LHCN-M2 (cell line): ENCODE measurements around the gene LRRC32. TPM values are rescaled to one million over a fixed set of nuclear protein-coding genes. Genes with fewer than 3 reads are reported as not detected.
"Not testable (repeated sequence)": the region's sequence is repeated elsewhere in the genome, so short reads cannot be mapped to it uniquely, and the experiment has no call there.

Experiments
- DNase-seq: peaks from one replicate; pipeline ENCODE4 v3.0.0-alpha.2; 2012; ENCODE audit warnings: low read depth
- total RNA-seq: library from RNA; depleted of rRNA; stranded (reverse); fragments of >200 nt; gene quantifications from 2 replicates; pipeline ENCODE4 v1.2.3, GENCODE V29; 2014

The LRRC32 gene
- total RNA-seq, 1 experiment from 2014 or later = 0.06 TPM

DNA sequence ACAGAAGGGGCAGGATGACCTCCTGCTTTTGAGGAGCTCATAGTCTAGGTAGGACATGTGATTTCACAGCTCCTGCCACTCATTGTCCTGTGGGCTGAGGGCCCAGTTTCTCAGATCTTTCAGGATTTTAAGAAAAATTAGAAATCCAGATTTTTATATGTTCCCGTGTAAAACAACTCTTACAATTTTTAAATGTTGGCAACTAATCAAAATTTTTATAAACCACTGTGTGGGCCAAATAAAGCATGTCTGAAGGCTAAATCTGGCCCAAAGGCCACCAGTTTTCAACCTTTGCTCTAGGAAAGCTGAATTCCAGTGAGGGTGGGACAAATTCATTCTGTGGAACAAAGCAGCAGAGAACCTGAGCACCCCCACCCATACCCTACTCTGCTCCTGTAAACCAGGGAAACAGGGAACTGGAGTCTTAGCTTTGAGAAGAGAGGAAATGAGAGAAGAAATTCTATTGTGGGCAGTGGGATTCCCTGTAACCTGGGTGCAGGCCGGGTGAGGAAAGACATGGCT, 20.6 kb downstream of the LRRC32 start:
- DNase-seq = no peak

- DNase-seq = no peak
Measured at GRCh38 chr11:76649011-76649410, 21.5 kb downstream of the LRRC32 start.

DNA sequence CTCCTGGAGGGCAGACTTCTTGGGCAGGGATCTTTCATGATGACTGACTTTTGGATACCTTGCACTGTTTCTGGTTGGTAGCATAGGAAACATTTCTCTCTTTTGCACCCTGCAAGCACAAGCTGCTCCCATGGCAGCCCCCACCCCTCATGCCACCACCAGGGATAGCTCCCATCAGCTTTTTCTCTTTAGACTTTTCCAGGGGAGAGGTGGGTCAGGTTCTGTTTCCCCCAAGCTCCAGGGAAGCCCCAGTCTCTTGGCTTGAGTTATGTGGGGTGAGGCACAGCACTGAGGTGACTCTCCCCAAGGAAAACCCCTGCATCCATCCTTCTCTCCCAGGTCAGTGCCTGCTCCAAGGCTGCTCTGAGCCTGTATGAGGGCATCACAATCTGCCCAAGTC, 22.5 kb downstream of the LRRC32 start:
- no peak for DNase-seq

GRCh38 chr11:76646882-76647534, 23.5 kb downstream of the LRRC32 start:
- DNase-seq = no peak

- no peak for DNase-seq
Measured at GRCh38 chr11:76644591-76644990, 26.0 kb downstream of the LRRC32 start.

DNA sequence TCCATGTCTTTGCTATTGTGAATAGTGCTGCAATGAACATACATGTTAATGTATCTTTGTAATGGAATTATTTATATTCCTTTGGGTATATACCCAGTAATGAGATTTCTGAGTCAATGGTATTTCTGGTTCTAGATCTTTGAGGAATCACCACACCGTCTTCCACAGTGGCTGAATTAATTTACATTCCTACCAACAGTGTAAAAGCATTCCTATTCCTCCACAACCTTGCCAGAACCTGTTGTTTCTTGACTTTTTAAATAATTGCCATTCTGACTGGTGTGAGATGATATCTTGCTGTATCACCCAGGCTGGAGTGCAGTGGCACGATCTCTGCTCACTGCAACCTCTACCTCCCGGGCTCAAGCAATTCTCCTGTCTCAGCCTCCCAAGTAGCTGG, 26.8 kb downstream of the LRRC32 start:
- DNase-seq = not testable (repeated sequence)

GRCh38 chr11:76642341-76642740, 28.2 kb downstream of the LRRC32 start:
- DNase-seq = no peak

GRCh38 chr11:76641905-76642304, 28.6 kb downstream of the LRRC32 start:
- no peak for DNase-seq

DNA sequence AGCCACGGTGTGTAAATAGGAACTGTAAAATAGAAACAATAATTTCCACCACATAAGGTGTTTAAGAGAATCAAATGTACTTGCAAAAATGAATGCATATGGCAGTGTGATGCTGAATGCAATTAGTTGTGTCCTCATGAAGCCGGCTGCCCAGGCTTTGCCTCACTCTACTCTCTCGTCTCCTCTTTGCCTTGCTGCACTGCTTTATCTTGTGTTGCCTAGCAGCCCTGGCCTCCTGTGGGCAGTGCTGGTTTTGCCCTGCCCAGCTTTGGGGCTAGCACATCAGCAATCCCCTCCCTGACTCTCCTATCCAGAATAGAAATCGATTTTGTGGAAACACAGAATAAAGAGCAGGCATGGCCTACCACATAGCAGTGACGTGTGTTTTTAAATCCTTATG, 30.0 kb downstream of the LRRC32 start:
- no peak for DNase-seq

DNA sequence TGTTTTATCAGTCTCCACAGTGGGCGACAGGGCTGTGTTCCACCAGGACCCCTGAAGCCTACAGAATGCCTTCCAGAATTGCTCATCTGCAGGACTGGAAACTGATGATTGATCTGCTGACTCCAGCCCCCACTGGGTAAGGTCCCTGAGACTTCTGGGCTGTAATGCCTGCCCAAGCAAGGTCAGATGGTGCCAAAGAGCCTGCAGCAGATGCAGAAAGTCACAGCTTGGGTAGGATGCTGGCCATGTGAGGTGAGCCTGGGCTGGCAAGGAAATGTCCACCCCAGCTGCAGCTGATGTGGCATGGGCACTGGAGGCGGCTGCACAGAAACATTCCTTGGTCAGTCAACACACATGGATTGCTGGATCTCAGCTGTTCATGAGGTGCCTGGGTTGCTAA, 30.9 kb downstream of the LRRC32 start:
- DNase-seq = no peak

DNA sequence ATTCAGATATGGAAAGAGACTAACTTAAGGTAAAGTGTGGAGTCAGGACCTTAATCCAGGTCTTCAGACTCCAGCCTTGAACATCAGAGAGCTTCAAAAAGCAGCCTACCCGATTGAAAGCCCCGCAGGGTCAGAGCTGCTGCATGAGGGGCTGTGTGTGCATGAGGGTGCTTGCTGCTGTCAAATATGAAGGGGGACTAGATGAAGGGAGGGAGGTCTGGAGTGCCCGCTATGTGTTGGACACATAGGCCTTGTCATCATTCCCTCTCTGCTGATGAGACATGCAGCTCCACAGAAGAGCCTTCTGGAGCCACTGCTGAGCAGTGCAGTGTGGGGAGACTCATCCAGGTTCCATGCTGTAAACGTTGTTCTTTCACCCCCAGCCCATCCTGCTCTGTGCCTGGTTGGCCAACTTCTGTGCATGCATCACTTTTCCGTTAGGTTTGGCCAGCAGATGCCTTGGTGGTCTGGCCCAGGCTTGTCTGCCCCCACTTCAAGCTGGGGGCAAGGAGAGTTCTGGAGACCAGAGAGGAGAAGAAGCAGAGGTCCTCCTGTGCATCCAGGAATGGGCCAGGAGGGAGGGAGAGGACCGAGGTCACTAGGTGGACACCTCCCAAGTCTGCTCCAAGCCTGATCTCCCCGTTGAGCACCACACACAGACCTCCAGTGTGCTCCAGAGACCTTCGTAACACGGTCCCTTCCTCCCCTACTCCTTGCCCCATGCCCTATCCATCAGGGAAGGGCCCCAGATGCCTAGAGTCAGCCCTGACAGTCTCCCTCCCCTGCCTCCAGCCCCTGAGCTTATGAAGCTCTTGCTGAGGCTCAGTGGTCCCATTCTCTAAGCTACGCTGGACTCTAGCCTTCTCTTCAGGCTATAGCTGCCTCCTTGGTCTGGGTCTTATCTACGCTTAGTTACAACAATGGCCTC, 32.0 kb downstream of the LRRC32 start:
- no peak for DNase-seq

DNA sequence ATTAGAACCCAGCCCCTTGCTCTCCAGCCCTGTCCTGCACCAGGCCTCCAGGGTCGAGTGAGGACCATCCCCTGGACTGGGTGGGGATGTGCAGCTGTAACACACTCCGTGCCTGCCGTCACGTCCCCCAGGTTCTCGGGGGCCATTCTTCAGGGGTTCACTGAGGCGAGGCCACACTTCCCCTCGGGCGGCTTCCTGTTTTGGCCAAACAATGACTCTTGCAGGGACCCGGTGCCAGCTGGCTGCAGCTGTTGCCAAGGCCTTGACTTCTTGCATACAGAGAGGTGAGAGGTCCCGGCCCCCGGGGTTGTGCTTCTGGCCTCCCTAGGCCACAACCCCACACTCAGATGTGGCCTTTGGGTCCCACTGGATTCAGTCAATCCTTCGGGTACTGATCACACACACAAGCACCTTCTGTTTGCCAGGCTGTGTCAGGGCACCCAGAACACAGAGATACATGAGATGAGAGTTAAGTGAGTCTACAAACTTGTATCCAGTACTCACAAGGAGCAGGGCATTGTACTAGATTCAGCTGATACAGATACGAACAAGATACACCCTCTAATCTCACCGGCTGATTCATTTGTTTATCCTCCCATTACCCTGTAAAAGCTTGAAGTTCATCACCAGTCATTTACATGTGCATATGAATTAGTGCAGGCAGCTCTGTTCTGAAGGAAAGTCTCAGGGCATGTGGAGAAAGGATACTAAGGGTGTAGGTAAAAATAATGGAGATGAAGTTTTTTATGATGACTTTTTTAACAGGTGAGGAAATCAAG, 32.9 kb downstream of the LRRC32 start:
- DNase-seq = no peak

DNA sequence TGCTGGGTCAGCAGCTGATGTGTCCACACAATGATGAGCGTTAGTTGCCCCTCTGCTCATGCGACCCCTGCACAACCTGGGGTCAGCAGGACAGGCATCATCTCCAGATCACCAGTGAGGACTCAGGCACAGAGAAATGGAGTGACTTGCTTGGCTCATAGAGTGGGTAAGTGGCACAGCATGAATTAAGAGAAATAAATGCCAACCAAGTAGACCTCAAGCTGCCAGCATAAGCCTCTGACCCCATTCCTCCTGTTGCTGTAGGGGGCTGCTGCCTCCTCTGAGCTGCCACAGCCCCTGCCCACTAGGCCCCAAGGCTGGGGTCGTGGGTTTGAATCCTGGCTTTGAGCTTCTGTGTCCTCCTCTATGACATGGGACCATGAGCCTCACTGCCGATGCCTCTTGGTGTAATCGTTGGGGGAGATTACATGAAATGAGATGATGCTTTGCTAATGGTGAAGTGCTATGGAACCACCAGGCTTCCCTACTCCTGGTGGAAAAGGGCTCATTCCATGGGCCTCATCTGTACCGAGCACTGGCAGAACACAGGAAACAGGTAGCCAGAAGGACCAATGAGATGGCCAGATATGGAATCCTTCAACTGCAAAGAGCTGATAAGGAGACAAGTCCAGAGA, 33.6 kb downstream of the LRRC32 start:
- DNase-seq = no peak

GRCh38 chr11:76635991-76636738, 34.4 kb downstream of the LRRC32 start:
- DNase-seq = no peak

DNA sequence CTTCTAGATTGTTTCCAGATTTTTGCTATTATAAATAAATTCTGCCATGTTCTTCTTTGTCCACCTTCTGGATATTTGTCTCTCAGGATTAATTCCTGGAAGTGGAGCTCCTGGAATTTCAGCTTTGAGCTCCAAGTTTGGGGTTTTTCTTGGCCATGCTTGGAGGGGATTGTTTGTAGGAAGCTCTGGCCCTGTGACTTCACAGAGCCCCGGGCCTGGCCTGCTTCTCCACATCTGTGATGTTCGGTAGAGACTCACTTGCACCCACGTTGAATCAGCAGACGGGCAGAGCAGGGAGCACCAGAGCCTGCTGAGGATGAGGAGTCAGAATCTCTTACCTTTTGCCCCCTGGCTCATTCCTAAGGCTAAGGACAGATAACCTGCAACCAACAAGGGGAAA, 35.7 kb downstream of the LRRC32 start:
- DNase-seq = no peak

- DNase-seq = no peak
Measured at GRCh38 chr11:76632492-76632891, 38.1 kb downstream of the LRRC32 start.

GRCh38 chr11:76631566-76632308, 38.8 kb downstream of the LRRC32 start:
- no peak for DNase-seq

DNA sequence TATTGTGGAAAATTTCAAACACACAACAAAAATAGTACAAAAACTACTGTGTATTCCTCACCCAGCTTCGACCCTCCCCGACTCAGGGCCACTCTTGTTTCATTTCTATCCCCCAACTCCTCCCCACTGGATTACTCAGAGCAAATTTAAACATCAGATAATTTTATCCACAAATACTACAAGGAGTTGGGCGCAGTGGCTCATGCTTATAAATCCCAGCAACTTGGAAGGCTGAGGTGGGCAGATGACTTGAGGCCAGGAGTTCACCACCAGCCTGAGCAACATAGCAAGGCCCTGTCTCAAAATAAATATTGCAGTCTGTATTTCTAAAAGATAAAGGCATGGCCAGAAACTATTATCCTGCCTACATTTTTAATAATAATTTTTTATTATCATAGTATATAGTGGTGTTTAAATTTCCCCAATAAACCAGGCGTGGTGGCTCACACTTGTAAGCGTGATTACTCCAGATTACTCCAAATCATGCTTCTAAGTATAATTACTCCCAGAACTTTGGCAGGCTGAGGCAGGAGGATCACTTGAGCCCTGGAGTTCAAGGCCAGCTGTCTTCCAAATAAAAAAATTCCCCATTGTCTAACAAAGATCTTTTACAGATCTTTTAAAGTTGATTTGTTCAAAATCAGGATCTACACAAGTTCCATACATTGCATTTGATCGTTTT, 39.8 kb downstream of the LRRC32 start:
- no peak for DNase-seq

DNA sequence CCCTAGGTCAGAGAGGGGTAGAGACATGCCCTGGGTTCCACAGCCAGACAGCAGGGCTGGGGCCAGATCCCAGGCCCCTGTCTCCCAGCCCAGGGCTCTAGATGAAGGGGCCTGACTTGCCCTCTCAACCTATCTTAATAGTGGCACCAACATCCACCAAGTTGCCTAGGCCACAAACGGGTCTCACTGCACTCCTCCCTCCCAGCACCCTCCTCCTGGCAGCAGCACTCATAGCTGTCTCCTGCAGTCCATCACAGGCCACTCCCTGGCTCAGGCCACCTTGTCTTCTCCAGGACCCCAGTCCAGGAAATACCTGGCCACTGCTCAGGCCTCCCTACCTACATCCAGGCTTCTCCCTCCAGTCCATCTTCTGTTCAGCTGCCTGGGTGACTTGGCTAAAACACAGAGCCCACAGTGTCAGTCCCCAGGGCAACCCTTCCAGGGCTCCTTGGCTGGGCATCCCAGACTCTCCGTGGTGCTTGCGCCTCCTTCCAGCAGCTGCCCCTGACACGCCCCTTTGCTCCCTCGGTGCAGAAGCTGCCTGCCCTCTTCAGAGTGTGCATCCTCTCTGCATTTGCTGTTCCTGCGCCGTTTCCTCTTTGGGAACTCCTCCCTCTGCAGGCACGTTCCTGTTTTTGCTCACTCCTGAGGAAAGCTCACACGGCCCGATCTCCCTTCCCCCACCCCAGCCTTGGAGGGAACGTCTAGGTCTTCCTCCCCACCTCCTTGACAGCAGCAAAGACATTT, 40.5 kb downstream of the LRRC32 start:
- no peak for DNase-seq
